ENCODE data around the gene TPM2. TPM values are rescaled to one million over a fixed set of nuclear protein-coding genes. Genes with fewer than 3 reads are reported as not detected.

The TPM2 gene
- total RNA-seq, 1 donor from 2014 or later = 24.3 TPM

DNA sequence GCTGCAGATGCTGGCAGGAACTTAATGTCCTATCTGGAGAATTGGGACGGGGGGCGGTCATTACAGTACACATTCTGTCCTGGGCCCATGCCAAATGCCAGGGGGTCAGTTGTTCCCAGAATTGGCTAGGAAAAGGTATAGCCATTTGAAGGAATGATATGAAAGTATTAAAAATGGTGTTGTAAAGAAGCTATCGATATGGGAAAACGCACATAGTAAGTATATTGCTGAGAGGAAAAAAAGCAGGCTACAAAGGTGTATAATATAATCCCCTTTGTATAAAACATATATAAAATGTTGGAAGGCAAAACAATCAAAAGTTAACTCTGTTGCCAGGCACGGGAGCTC, 24.3 kb downstream of the TPM2 start:
- Mint-ChIP-seq H3K27ac (no peak overlapping the region), H3K36me3 (ENCODE audit: insufficient read depth) (peaks cover 6% of the 10 kb centered on the region), H3K9me3 (ENCODE audit: low read depth) (no peaks in the 10 kb centered on the region), H3K27me3 (no peaks in the 10 kb centered on the region), H3K4me1 (ENCODE audit: low read depth) (peaks cover 6% of the 10 kb centered on the region), H3K4me3 (ENCODE audit: low read depth) (peak overlapping the region; percentile 81)
- DNase-seq (ENCODE audit: low spot score, unreplicated experiment) = no peak
- TF ChIP-seq, protein P1, sequence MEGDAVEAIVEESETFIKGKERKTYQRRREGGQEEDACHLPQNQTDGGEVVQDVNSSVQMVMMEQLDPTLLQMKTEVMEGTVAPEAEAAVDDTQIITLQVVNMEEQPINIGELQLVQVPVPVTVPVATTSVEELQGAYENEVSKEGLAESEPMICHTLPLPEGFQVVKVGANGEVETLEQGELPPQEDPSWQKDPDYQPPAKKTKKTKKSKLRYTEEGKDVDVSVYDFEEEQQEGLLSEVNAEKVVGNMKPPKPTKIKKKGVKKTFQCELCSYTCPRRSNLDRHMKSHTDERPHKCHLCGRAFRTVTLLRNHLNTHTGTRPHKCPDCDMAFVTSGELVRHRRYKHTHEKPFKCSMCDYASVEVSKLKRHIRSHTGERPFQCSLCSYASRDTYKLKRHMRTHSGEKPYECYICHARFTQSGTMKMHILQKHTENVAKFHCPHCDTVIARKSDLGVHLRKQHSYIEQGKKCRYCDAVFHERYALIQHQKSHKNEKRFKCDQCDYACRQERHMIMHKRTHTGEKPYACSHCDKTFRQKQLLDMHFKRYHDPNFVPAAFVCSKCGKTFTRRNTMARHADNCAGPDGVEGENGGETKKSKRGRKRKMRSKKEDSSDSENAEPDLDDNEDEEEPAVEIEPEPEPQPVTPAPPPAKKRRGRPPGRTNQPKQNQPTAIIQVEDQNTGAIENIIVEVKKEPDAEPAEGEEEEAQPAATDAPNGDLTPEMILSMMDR (IDR thresholded peaks at IDR 0.05; ENCODE audit: unreplicated experiment) = no peak

DNA sequence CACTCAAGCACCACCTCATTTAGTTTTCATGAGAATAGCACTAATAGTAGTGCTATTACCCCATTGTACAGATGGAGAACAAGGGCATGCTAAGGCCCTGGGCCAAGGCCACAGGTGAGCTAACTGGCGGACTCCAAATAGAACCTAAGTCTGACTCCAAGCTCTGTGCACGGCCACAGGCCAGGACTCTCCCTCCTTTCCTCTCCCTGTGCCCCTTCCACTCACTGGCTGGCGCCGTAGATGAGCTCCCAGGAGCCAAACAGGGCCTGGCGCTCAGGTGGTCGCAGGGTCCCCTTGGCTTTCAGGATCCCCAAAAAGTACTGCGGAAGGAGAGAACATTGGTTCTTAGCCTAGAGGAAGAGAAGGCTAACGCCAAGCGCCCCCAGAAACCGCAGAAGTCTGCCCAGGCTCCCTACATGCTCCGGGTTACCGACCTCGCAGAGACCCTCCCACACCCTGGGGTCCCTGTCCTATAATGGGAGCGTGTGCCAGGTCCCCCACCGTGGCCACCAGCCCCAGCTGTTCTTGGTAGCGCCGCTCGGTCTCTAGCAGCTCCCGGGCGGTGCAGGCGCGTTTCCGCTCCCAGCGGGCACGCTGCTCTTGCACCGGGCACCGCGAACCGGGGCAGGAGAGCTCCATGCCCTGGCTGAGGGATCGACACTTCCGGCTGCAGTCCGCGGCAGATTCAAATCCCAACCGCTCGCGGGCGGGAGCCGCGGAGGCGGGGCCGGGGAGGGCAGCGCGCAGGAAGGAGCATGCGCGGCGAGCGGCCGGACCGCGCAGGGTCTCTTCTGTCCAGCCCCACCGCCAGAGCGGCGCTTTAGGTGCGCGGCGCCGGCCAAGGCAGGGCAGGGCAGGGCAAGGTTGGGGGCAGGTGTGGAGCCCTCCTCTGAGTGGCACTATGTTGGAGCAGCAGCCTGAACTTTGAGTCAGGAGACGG, 24.9 kb downstream of the TPM2 start, which contains the start of gene ARHGEF39:
Gene ARHGEF39, minus strand, starts transcription at position 665 of the 940 bp plus-strand sequence. Its CDS starts 26 bp downstream, at position 639.
- no peak within 1 kb of the TSS for H3K27ac Mint-ChIP-seq

GRCh38 chr9:35662437-35662836, 27.3 kb downstream of the TPM2 start:
- Mint-ChIP-seq H3K27ac (no peak overlapping the region), H3K36me3 (ENCODE audit: insufficient read depth) (peaks cover 9% of the 10 kb centered on the region), H3K4me1 (ENCODE audit: low read depth) (peaks cover 11% of the 10 kb centered on the region), H3K27me3 (no peaks in the 10 kb centered on the region), H3K9me3 (ENCODE audit: low read depth) (no peaks in the 10 kb centered on the region), H3K4me3 (ENCODE audit: low read depth) (no peak overlapping the region)
- TF ChIP-seq, protein P1 (IDR thresholded peaks at IDR 0.05; ENCODE audit: unreplicated experiment) = no peak
- no peak for DNase-seq (ENCODE audit: low spot score, unreplicated experiment)

More for the DNA sequence above, 24.9 kb downstream of the TPM2 start, which contains the start of gene ARHGEF39:
- Mint-ChIP-seq H3K4me1 (ENCODE audit: low read depth) (peaks cover 6% of the 10 kb centered on the region), H3K4me3 (ENCODE audit: low read depth) (peak within 1 kb of the TSS; percentile 81), H3K9me3 (ENCODE audit: low read depth) (no peaks in the 10 kb centered on the region), H3K27me3 (no peaks in the 10 kb centered on the region), H3K36me3 (ENCODE audit: insufficient read depth) (peaks cover 7% of the 10 kb centered on the region)
- DNase-seq (ENCODE audit: low spot score, unreplicated experiment) = peak; percentile 79
- TF ChIP-seq, protein P1 (IDR thresholded peaks at IDR 0.05; ENCODE audit: unreplicated experiment) = peak; percentile 54

GRCh38 chr9:35661756-35662350, 27.9 kb downstream of the TPM2 start:
- no peaks in the 10 kb centered on the region for H3K27me3 Mint-ChIP-seq
- H3K27ac Mint-ChIP-seq = peak overlapping the region; percentile 35
- TF ChIP-seq, protein P1 (IDR thresholded peaks at IDR 0.05; ENCODE audit: unreplicated experiment) = no peak
- H3K9me3 Mint-ChIP-seq (ENCODE audit: low read depth) = no peaks in the 10 kb centered on the region
- peaks cover 14% of the 10 kb centered on the region for H3K4me1 Mint-ChIP-seq (ENCODE audit: low read depth)
- H3K36me3 Mint-ChIP-seq (ENCODE audit: insufficient read depth) = peaks cover 9% of the 10 kb centered on the region
- DNase-seq (ENCODE audit: low spot score, unreplicated experiment) = no peak
- H3K4me3 Mint-ChIP-seq (ENCODE audit: low read depth) = no peak overlapping the region

DNA sequence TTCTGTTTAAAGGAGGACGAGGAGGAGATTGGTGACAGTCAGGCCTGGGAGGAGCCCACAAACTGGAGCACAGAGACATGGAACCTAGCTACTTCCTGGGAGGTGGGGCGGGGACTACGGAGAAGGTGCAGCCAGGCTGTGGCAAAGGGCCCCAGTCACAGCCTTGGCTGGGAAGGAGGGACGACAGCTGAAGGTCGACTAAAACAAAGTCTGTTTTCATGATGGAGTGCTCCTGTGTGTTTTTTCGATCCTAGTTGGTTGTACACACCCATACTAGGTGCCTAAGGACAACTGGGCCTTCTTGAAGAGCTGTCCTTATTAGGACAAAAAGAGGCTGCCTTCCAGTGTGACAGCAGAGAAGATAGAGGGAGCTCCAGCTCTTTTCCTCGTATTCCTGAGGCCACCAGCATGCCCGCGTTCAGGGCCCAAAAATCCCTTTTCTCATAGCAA, 28.7 kb downstream of the TPM2 start:
- H3K27me3 Mint-ChIP-seq = peaks cover 4% of the 10 kb centered on the region
- no peak overlapping the region for H3K27ac Mint-ChIP-seq
- DNase-seq (ENCODE audit: low spot score, unreplicated experiment) = no peak
- H3K9me3 Mint-ChIP-seq (ENCODE audit: low read depth) = no peaks in the 10 kb centered on the region
- no peak overlapping the region for H3K4me3 Mint-ChIP-seq (ENCODE audit: low read depth)
- TF ChIP-seq, protein P1 (IDR thresholded peaks at IDR 0.05; ENCODE audit: unreplicated experiment) = no peak
- peaks cover 9% of the 10 kb centered on the region for H3K36me3 Mint-ChIP-seq (ENCODE audit: insufficient read depth)
- peaks cover 15% of the 10 kb centered on the region for H3K4me1 Mint-ChIP-seq (ENCODE audit: low read depth)

Data from progenitor cell of endocrine pancreas (in vitro differentiated cells).